ENCODE measurements around the gene TRIM39. TPM values are rescaled to one million over a fixed set of nuclear protein-coding genes. Genes with fewer than 3 reads are reported as not detected.

TRIM39 gene
- total and polyA plus RNA-seq, 2 of the 13 experiments (the other 11 are each of a cell fraction or from before 2014, with no cell fraction given), result 7.7 to 14.6 TPM

GRCh38 chr6:30344868-30345671 is 18.3 kb downstream of the TRIM39 start, which contains the start of gene RPP21 (continued):
- TF ChIP-seq ZNF281 (CRISPR knock-in tag; IDR thresholded peaks at IDR 0.05; ENCODE audit: borderline replicate concordance) (peak; percentile 61; the same call in 1 of the 2 replicates), E2F2 (CRISPR knock-in tag; IDR thresholded peaks at IDR 0.05; ENCODE audit: borderline replicate concordance) (0 out of 2 replicates have a peak, but pooled peaks have one; percentile 91), KLF11 (CRISPR knock-in tag; IDR thresholded peaks at IDR 0.05) (peak; percentile 84), SIX1 (CRISPR knock-in tag; IDR thresholded peaks at IDR 0.05; ENCODE audit: borderline replicate concordance) (0 out of 2 replicates have a peak, but pooled peaks have one; percentile 48), KDM5B (CRISPR knock-in tag; IDR thresholded peaks at IDR 0.05; ENCODE audit: borderline replicate concordance) (peak; percentile 93; the same call in 1 of the 2 replicates), ZNF432 (CRISPR knock-in tag; IDR thresholded peaks at IDR 0.05; ENCODE audit: borderline replicate concordance) (no peak), PAX8 (CRISPR knock-in tag; IDR thresholded peaks at IDR 0.05; ENCODE audit: borderline replicate concordance) (peak; percentile 65; the same call in 1 of the 2 replicates), ZNF768 (CRISPR knock-in tag; IDR thresholded peaks at IDR 0.05) (peak; percentile 82; the same call in 1 of the 2 replicates), JARID2 (CRISPR knock-in tag; IDR thresholded peaks at IDR 0.05; ENCODE audit: insufficient replicate concordance) (peak; percentile 98), HMGXB4 (CRISPR knock-in tag; IDR thresholded peaks at IDR 0.05; ENCODE audit: borderline replicate concordance in 1 of 2, low read depth in 1 of 2) (peak; percentile 88 to 95), THAP8 (CRISPR knock-in tag; IDR thresholded peaks at IDR 0.05; ENCODE audit: borderline replicate concordance) (peak; percentile 75; the same call in 1 of the 2 replicates), RELA (CRISPR knock-in tag; IDR thresholded peaks at IDR 0.05) (0 out of 2 replicates have a peak, but pooled peaks have one; percentile 65), ZNF280B (CRISPR knock-in tag; IDR thresholded peaks at IDR 0.05; ENCODE audit: borderline replicate concordance) (peak; percentile 99), MAFF (IDR thresholded peaks at IDR 0.05; ENCODE audit: low read depth, low read length) (no peak), PHF5A (CRISPR knock-in tag; IDR thresholded peaks at IDR 0.05; ENCODE audit: low read depth, unreplicated experiment) (no peak), SRSF9 (IDR thresholded peaks at IDR 0.05; ENCODE audit: borderline replicate concordance, insufficient read depth, low read depth, low read length, poor library complexity, severe bottlenecking) (no peak), ASH2L (IDR thresholded peaks at IDR 0.05; ENCODE audit: insufficient read length, low read depth, low read length) (peak; percentile 85), REL (CRISPR knock-in tag; conservative IDR thresholded peaks at IDR 0.05) (no peak)
